Stomach (tissue), 9 donors: Measurements from ENCODE around the gene HNRNPU. TPM values are rescaled to one million over a fixed set of nuclear protein-coding genes. Genes with fewer than 3 reads are reported as not detected.

ENCODE experiments used
- DNase-seq, 2 donors: peaks; one replicate each; pipeline versions ENCODE4 v3.0.0 to v3.0.0-alpha.2; 2013 to 2019
- H3K27ac ChIP-seq, 5 donors: fragments of 200-600 bp in 4 of 5; sonication (generic) in 4 of 5; one replicate each; pipeline ENCODE4 v1.5.1; 2013 to 2019; ENCODE audit warnings: mild to moderate bottlenecking in 1 of 5, moderate library complexity in 1 of 5
- H3K27me3 ChIP-seq, 3 donors: fragments of 200-600 bp; sonication (generic); one replicate each; pipeline ENCODE4 v1.5.1; 2017 to 2019; ENCODE audit warnings: mixed run types in 1 of 3
- H3K36me3 ChIP-seq, 4 donors: fragments of 200-600 bp; sonication (generic); 1 replicate in 3 of 4; 2 replicates in 1 of 4; pipeline ENCODE4 v1.5.1; 2016 to 2019
- H3K4me1 ChIP-seq, 4 donors: fragments of 200-600 bp; sonication (generic); one replicate each; pipeline ENCODE4 v1.5.1; 2016 to 2019
- H3K4me3 ChIP-seq, 4 donors: fragments of 200-600 bp; sonication (generic) in 3 of 4; one replicate each; pipeline ENCODE4 v1.5.1; 2016 to 2019; ENCODE audit warnings: mild to moderate bottlenecking in 1 of 4
- H3K9me3 ChIP-seq, 4 donors: fragments of 200-600 bp; sonication (generic); one replicate each; pipeline ENCODE4 v1.5.1; 2016 to 2019
- CTCF ChIP-seq, 7 experiments: fragments of 450-650 bp in 4 of 7; fragments of 200-600 bp in 3 of 7; sonication (generic) in 3 of 7; IDR thresholded peaks; one replicate each; pipeline ENCODE4 v1.5.1; 2016 to 2019; ENCODE audit warnings: antibody characterized with exemption in 7 of 7, control low read depth in 2 of 7, mild to moderate bottlenecking in 1 of 7
- EP300 ChIP-seq: sonication (generic); formaldehyde crosslinking; IDR thresholded peaks from one replicate; pipeline ENCODE4 v1.6.1; 2017; ENCODE audit warnings: antibody characterized with exemption
- POLR2A ChIP-seq, 4 donors: fragments of 450-650 bp; IDR thresholded peaks; one replicate each; pipeline ENCODE4 v1.6.1; 2016; ENCODE audit warnings: antibody characterized with exemption in 4 of 4, control low read depth in 2 of 4, mild to moderate bottlenecking in 1 of 4, moderate library complexity in 1 of 4
- POLR2AphosphoS5 ChIP-seq, 3 donors: sonication (generic); formaldehyde crosslinking; IDR thresholded peaks; one replicate each; pipeline ENCODE4 v1.6.1; 2016; ENCODE audit warnings: antibody characterized with exemption in 3 of 3
- WGBS, 5 donors: extraction: QIAGEN DNeasy Blood & Tissue Kit in 3 of 5; methylation state at CpG; one replicate each; pipeline versions ENCODE4 v1.1.5 to v1.1.7; 2013 to 2018; 5-methylcytosine and 5-hydroxymethylcytosine counted together
- intact Hi-C: fragments of 100-400 bp; cut with DNase I; formaldehyde crosslinking; loops from one replicate; pipeline ENCODE4 v1.15.1; 2023; ENCODE audit warnings: low total_unique reads
- polyA plus RNA-seq, 3 donors: library from polyadenylated mRNA; stranded (reverse); fragments of 200-250 nt; gene quantifications; one replicate each; pipeline ENCODE4 v1.2.3, GENCODE V29; 2013
- total RNA-seq, 5 donors: library from RNA; depleted of rRNA; stranded (reverse); fragments of >200 nt; gene quantifications; one replicate each; pipeline versions ENCODE4 v1.1.0 to v1.2.3, GENCODE V29; 2014 to 2016
- donor health status: healthy with polysubstance abuse.
- donor health status: Bipolar disorder and iron deficiency.
- donor health status: healthy.

The HNRNPU gene
- total and polyA plus RNA-seq, 8 donors: 76.3 to 533 (median 309) TPM

- Histone ChIP-seq H3K27me3 (no peaks in the 10 kb centered on the region), H3K4me3 (no peak overlapping the region), H3K9me3 (no peaks in the 10 kb centered on the region), H3K4me1 (no peaks in the 10 kb centered on the region), H3K27ac (no peak overlapping the region), H3K36me3 (no peaks in the 10 kb centered on the region)
- no peak for DNase-seq
- WGBS, 5 donors: 83 to 91% (median 83%) methylated on average over 22 of the region's 22 CpGs
- intact Hi-C loops: no loop called here
- TF ChIP-seq POLR2A (IDR thresholded peaks at IDR 0.05): no peak
- TF ChIP-seq EP300: no peak
These were observed 54.1 kb downstream of the HNRNPU start for GRCh38 chr1:244810221-244810620.

GRCh38 chr1:244807138-244807537 lies 57.2 kb downstream of the HNRNPU start:
- DNase-seq: no peak
- Histone ChIP-seq H3K27ac (no peak overlapping the region), H3K27me3 (no peaks in the 10 kb centered on the region), H3K36me3 (no peaks in the 10 kb centered on the region), H3K4me1 (peaks cover 0 to 6% (median 0%) of the 10 kb centered on the region in 4 donors), H3K4me3 (no peak overlapping the region), H3K9me3 (no peaks in the 10 kb centered on the region)
- TF ChIP-seq EP300: no peak
- intact Hi-C loops: loop anchor here (10.0 kb wide), 1 partner anchor 238 kb away; no protein-coding TSS in a partner anchor

- no peak for DNase-seq
- Histone ChIP-seq H3K4me1 (peaks cover 0 to 16% (median 0%) of the 10 kb centered on the region in 4 donors), H3K9me3 (no peaks in the 10 kb centered on the region), H3K27me3 (no peaks in the 10 kb centered on the region), H3K36me3 (no peaks in the 10 kb centered on the region), H3K4me3 (no peak overlapping the region), H3K27ac (no peak overlapping the region)
- 89 to 92% (median 91%) methylated on average over 8 of the region's 8 CpGs for WGBS, 5 donors
- TF ChIP-seq EP300 (no peak), POLR2AphosphoS5 (IDR thresholded peaks at IDR 0.05) (no peak), POLR2A (IDR thresholded peaks at IDR 0.05) (no peak), CTCF (IDR thresholded peaks at IDR 0.05) (no peak)
- intact Hi-C loops: loop anchor here (10.0 kb wide), 1 partner anchor 240 kb away; no protein-coding TSS in a partner anchor
These were observed 59.5 kb downstream of the HNRNPU start for GRCh38 chr1:244804841-244805240.

- Histone ChIP-seq H3K27ac (no peak overlapping the region), H3K9me3 (no peaks in the 10 kb centered on the region), H3K36me3 (no peaks in the 10 kb centered on the region), H3K4me1 (peaks cover 0 to 16% (median 0%) of the 10 kb centered on the region in 4 donors), H3K27me3 (no peaks in the 10 kb centered on the region), H3K4me3 (no peak overlapping the region)
- no peak for DNase-seq
- WGBS, 5 donors: 73 to 78% (median 74%) methylated on average over 15 to 16 of the region's 16 CpGs
- TF ChIP-seq POLR2A (IDR thresholded peaks at IDR 0.05) (no peak), EP300 (no peak), POLR2AphosphoS5 (IDR thresholded peaks at IDR 0.05) (no peak), CTCF (IDR thresholded peaks at IDR 0.05) (no peak)
- intact Hi-C loops: loop anchor here (10.0 kb wide), 1 partner anchor 242 kb away; no protein-coding TSS in a partner anchor
These were observed 61.6 kb downstream of the HNRNPU start for GRCh38 chr1:244802556-244803239.

GRCh38 chr1:244802041-244802440 lies 62.3 kb downstream of the HNRNPU start:
- Histone ChIP-seq H3K27ac (no peak overlapping the region), H3K36me3 (no peaks in the 10 kb centered on the region), H3K9me3 (no peaks in the 10 kb centered on the region), H3K4me3 (no peak overlapping the region), H3K4me1 (peaks cover 0 to 16% (median 0%) of the 10 kb centered on the region in 4 donors), H3K27me3 (no peaks in the 10 kb centered on the region)
- 29 to 61% (median 41%) methylated on average over 14 of the region's 14 CpGs for WGBS, 5 donors
- TF ChIP-seq POLR2A (IDR thresholded peaks at IDR 0.05) (no peak), CTCF (IDR thresholded peaks at IDR 0.05) (no peak), EP300 (no peak), POLR2AphosphoS5 (IDR thresholded peaks at IDR 0.05) (peak in 1 of 3 donors; percentile 16)
- intact Hi-C loops: loop anchor here (10.0 kb wide), 1 partner anchor 243 kb away; no protein-coding TSS in a partner anchor
- DNase-seq: peak; percentile 29 to 57
